GM12878 (cell line): Measurements from ENCODE around the gene HK1. TPM values are rescaled to one million over a fixed set of nuclear protein-coding genes. Genes with fewer than 3 reads are reported as not detected.

Source experiments
- ATAC-seq: fragments of 200-7000 bp; cut with Tn5 transposase; 3 replicates; pipeline ENCODE4 v1.9.1; 2020; ENCODE audit warnings: mild to moderate bottlenecking, moderate library complexity
- BruUV-seq: library from RNA; stranded (reverse); fragments of 400-500 nt; replicated peaks from 2 replicates; lab custom pipeline; 2021; lab: Mats Ljungman, UMichigan
- CTCF ChIA-PET: fragments of 300-600 bp; sonication (Branson Sonifier 250); formaldehyde crosslinking; extraction: SDS; loops from one replicate; lab custom pipeline; 2021; ENCODE audit warnings: inconsistent platforms; lab: Yijun Ruan, JAX
- POLR2A ChIA-PET: fragments of 350-600 bp; formaldehyde crosslinking; extraction: SDS; loops from one replicate; lab custom pipeline; 2021; ENCODE audit warnings: inconsistent platforms; lab: Charles Lee
- RAD21 ChIA-PET: fragments of 300-600 bp; sonication (Branson Sonifier 250); formaldehyde crosslinking; loops from one replicate; lab custom pipeline; 2023; ENCODE audit warnings: antibody characterized with exemption; ENCODE audit not compliant: unreplicated experiment; lab: Charles Lee
- SMC1A ChIA-PET: fragments of 300-600 bp; sonication (Branson Sonifier 250); formaldehyde crosslinking; loops from one replicate; lab custom pipeline; 2023; ENCODE audit not compliant: unreplicated experiment, uncharacterized antibody; lab: Charles Lee
- DNase-seq: peaks from one replicate; pipeline ENCODE4 v3.0.0-alpha.2; 2011; ENCODE audit warnings: low read depth, low spot score
- FAIRE-seq: peaks from 3 replicates; lab custom pipeline; 2011; peaks lifted over from hg19 to GRCh38; lab: Jason Lieb, UNC
- H2AFZ ChIP-seq: 2 replicates; pipeline ENCODE4 v1.6.0; 2011; ENCODE audit warnings: low read depth, low read length, control low read depth; ENCODE audit not compliant: control insufficient read depth
- H3K27ac ChIP-seq: 2 replicates; pipeline ENCODE4 v1.5.1; 2011; ENCODE audit warnings: control low read depth; ENCODE audit not compliant: control insufficient read depth, insufficient read depth
- H3K27me3 ChIP-seq, 2 experiments: replicated peaks in 1 of 2; 2 replicates each; pipeline versions ENCODE4 v1.6.0 to v1.6.1; 2011; ENCODE audit warnings: low read length in 1 of 2; ENCODE audit not compliant: control insufficient read depth in 2 of 2, insufficient read depth in 2 of 2
- H3K36me3 ChIP-seq, 2 experiments: 2 replicates each; pipeline ENCODE4 v1.5.1; 2011; ENCODE audit warnings: low read length in 1 of 2; ENCODE audit not compliant: control insufficient read depth in 2 of 2, insufficient read depth in 2 of 2
- H3K4me1 ChIP-seq: 2 replicates; pipeline ENCODE4 v1.6.1; 2011; ENCODE audit warnings: mild to moderate bottlenecking, low read length, moderate library complexity, mixed read lengths; ENCODE audit not compliant: control insufficient read depth, insufficient read depth
- H3K4me2 ChIP-seq: 2 replicates; pipeline ENCODE4 v1.6.0; 2011; ENCODE audit warnings: control low read depth; ENCODE audit not compliant: control insufficient read depth, insufficient read depth
- H3K4me3 ChIP-seq: fragments of 200-600 bp; sonication (generic); 2 replicates; pipeline ENCODE4 v1.5.1; 2016
- H3K79me2 ChIP-seq: 2 replicates; pipeline ENCODE4 v1.6.0; 2011; ENCODE audit warnings: low read length; ENCODE audit not compliant: control insufficient read depth, insufficient read depth
- H3K9ac ChIP-seq: 2 replicates; pipeline ENCODE4 v1.8.0; 2011; ENCODE audit warnings: low read length, control low read depth, mixed read lengths; ENCODE audit not compliant: control insufficient read depth, insufficient read depth
- H3K9me3 ChIP-seq: replicated peaks from 3 replicates; pipeline ENCODE4 v1.5.1; 2011; ENCODE audit warnings: mild to moderate bottlenecking, low read length; ENCODE audit not compliant: control insufficient read depth, insufficient read depth
- H4K20me1 ChIP-seq: 2 replicates; pipeline ENCODE4 v1.6.0; 2011; ENCODE audit not compliant: control insufficient read depth, insufficient read depth
- E2F8 ChIP-seq: fragments of 450-650 bp; IDR thresholded peaks from 2 replicates; pipeline ENCODE4 v1.6.1; 2018; ENCODE audit warnings: mild to moderate bottlenecking, low read depth, moderate library complexity; ENCODE audit not compliant: partially characterized antibody
- IKZF1 ChIP-seq: fragments of 450-650 bp; conservative IDR thresholded peaks from 2 replicates; pipeline ENCODE4 v1.6.1; 2017; ENCODE audit warnings: antibody characterized with exemption, mild to moderate bottlenecking
- NRF1 ChIP-seq: conservative IDR thresholded peaks from 2 replicates; pipeline ENCODE4 v1.6.1; 2011; ENCODE audit warnings: mild to moderate bottlenecking, low read depth, low read length, improper control_type of control experiment
- SMARCA5 ChIP-seq: fragments of 450-650 bp; IDR thresholded peaks from 2 replicates; pipeline ENCODE4 v1.6.1; 2017; ENCODE audit warnings: mild to moderate bottlenecking
- SMC3 ChIP-seq: IDR thresholded peaks from 2 replicates; pipeline ENCODE4 v1.6.1; 2011; ENCODE audit warnings: low read length, improper control_type of control experiment, borderline replicate concordance
- ZBTB40 ChIP-seq: fragments of 450-650 bp; IDR thresholded peaks from 2 replicates; pipeline ENCODE4 v1.6.1; 2016; ENCODE audit warnings: mild to moderate bottlenecking, moderate library complexity, borderline replicate concordance
- ZNF687 ChIP-seq: fragments of 450-650 bp; IDR thresholded peaks from 2 replicates; pipeline ENCODE4 v1.6.1; 2017; ENCODE audit warnings: mild to moderate bottlenecking, moderate library complexity
- WGBS: methylation state at CpG from one replicate; pipeline ENCODE4 v1.1.6; 2016; ENCODE audit warnings: low lambda C conversion rate; ENCODE audit not compliant: insufficient replicate concordance, insufficient coverage; ENCODE audit errors: missing lambda C conversion rate; 5-methylcytosine and 5-hydroxymethylcytosine counted together
- in situ Hi-C: fragments of 300-500 bp; cut with MboI; formaldehyde crosslinking; loops from 9 replicates; pipeline ENCODE4 v1.14.3; 2018; ENCODE audit warnings: mixed read lengths
- intact Hi-C: fragments of 100-400 bp; cut with micrococcal nuclease; formaldehyde crosslinking; loops from one replicate; pipeline ENCODE4 v1.14.2; 2022; ENCODE audit not compliant: unreplicated experiment
- polyA plus RNA-seq, 11 experiments: library from polyadenylated mRNA; depleted of rRNA in 4 of 11; unstranded in 6 of 11; stranded (reverse) in 5 of 11; fragments of >200 nt; fragmentation: Nextera tagmentation in 4 of 11; fragmentation: Illumina TruSeq in 1 of 11; extraction: Ambion mirVana in 4 of 11; extraction: Trizol in 1 of 11; gene quantifications; 1 replicate in 1 of 11; 2 replicates in 10 of 11; pipeline versions ENCODE4 v1.2.1 to v1.2.3, GENCODE V29; 2011 to 2016; ENCODE audit warnings: inconsistent platforms in 2 of 11, missing spikeins in 2 of 11, low read depth in 1 of 11
- total RNA-seq, 4 experiments: library from RNA; depleted of rRNA in 3 of 4; stranded (reverse); fragments of >200 nt in 3 of 4; fragmentation: Illumina TruSeq in 1 of 4; extraction: Trizol in 1 of 4; gene quantifications; 2 replicates each; pipeline versions ENCODE4 v1.2.1 to v1.2.3, GENCODE V29; 2013 to 2021

The HK1 gene
- total and polyA plus RNA-seq, 10 of the 15 experiments (the other 5 are each of a cell fraction or from before 2014, with no cell fraction given), result 3.4 to 77.3 (median 46.6) TPM

- intact Hi-C loops, result loop anchor here (10.0 kb wide), 1 partner anchor 105 kb away; the partner anchor contains the start of gene VPS26A
- peaks cover 26% of the 10 kb centered on the region for H3K4me1 ChIP-seq
- TF ChIP-seq IKZF1 (peak; percentile 9; the same call in 1 of the 2 replicates), E2F8 (no peak), NRF1 (no peak), ZNF687 (0 out of 2 replicates have a peak, but pooled peaks have one; percentile 14), SMARCA5 (no peak), ZBTB40 (peak; percentile 7; the same call in 1 of the 2 replicates), SMC3 (no peak)
These were observed 48.7 kb upstream of the HK1 start for GRCh38 chr10:69229616-69229916.

More at GRCh38 chr10:69229616-69229916, 48.7 kb upstream of the HK1 start:
- ChIA-PET CTCF (interaction anchor here (0.9 to 3.2 kb wide), 19 partner anchors 8 to 274 kb away, joined by 3 to 25 read pairs (median 4); partner anchors contain the start of gene DDX21), POLR2A (interaction anchor here (1.2 to 1.9 kb wide), 5 partner anchors 24 to 177 kb away, joined by 4 to 6 read pairs (median 4); partner anchors contain the start of gene SRGN), RAD21 (interaction anchor here (1.0 to 2.3 kb wide), 22 partner anchors 9 to 242 kb away, joined by 3 to 10 read pairs (median 6); partner anchors contain the start of genes HKDC1 and SRGN), SMC1A (interaction anchor here (0.6 to 3.1 kb wide), 17 partner anchors 9 to 225 kb away, joined by 3 to 15 read pairs (median 4); partner anchors contain the start of genes SRGN and SUPV3L1)
- DNase-seq (no peak), FAIRE-seq (no peak), ATAC-seq (no peak)
- Histone ChIP-seq H3K4me2 (peak overlapping the region; percentile 88), H4K20me1 (no peaks in the 10 kb centered on the region), H3K9me3 (no peaks in the 10 kb centered on the region), H3K9ac (no peak overlapping the region), H2AFZ (peak overlapping the region; percentile 80), H3K4me3 (no peak overlapping the region), H3K27me3 (no peaks in the 10 kb centered on the region), H3K79me2 (no peaks in the 10 kb centered on the region), H3K36me3 (no peaks in the 10 kb centered on the region), H3K27ac (peak overlapping the region; percentile 87; the same call in 1 of the 2 replicates)
- no TSS peak for BruUV-seq
- in situ Hi-C loops, result loop anchor here (10.0 kb wide), 1 partner anchor 235 kb away; no protein-coding TSS in a partner anchor
- WGBS, result 42% methylated on average over 8 of the region's 8 CpGs
